ENCODE results near the gene PSD2.

The PSD2 gene

GRCh38 chr5:139763280-139763929 is 32.2 kb upstream of the PSD2 start:
- no peak for DNase-seq (ENCODE audit: low spot score)

DNA sequence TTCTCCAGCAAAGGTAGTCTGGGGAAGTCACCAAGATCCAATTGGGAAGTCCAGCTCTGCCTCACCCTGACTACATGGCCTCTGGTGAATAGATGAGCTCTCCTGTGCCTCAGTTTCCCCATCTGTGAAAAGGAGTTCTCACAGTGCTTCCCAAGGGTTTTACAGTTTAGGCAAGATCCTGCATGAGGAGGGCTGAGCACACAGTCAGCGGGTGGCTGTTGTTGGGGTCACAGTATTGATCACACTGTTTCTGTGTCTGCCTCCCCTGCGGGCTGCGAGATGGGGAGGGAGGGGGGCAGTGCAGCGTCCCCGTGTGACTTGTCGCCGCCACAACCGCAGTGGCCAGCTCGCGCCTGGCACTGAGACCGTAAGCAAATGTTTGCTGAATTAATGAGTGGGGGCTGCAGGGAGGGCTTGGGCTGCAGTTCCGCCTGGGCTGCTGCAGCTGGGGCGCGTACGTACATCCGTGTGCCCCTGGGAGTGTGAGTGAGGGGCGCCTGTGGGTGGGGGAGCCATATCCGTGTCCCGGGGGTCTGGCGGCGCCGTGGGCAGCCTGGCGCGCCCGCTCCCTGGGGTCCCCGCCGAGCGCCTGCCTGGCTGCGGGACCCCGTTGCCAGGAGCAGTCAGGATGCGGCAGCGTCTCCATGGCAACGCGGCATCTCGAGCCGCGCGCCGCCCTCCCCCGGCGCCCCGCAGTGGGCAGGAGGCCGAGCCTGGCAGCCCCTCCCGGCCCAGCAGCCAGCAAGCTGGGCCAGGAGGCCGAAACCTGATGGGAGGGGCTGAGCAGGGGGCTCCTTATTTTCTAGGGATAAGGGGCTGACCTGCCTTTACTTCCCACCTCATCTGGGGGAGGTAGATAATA is 31.4 kb upstream of the PSD2 start:
- DNase-seq (ENCODE audit: low spot score) = peak; percentile 82

GRCh38 chr5:139764886-139765408 is 30.7 kb upstream of the PSD2 start:
- DNase-seq (ENCODE audit: low spot score) = peak; percentile 50

DNA sequence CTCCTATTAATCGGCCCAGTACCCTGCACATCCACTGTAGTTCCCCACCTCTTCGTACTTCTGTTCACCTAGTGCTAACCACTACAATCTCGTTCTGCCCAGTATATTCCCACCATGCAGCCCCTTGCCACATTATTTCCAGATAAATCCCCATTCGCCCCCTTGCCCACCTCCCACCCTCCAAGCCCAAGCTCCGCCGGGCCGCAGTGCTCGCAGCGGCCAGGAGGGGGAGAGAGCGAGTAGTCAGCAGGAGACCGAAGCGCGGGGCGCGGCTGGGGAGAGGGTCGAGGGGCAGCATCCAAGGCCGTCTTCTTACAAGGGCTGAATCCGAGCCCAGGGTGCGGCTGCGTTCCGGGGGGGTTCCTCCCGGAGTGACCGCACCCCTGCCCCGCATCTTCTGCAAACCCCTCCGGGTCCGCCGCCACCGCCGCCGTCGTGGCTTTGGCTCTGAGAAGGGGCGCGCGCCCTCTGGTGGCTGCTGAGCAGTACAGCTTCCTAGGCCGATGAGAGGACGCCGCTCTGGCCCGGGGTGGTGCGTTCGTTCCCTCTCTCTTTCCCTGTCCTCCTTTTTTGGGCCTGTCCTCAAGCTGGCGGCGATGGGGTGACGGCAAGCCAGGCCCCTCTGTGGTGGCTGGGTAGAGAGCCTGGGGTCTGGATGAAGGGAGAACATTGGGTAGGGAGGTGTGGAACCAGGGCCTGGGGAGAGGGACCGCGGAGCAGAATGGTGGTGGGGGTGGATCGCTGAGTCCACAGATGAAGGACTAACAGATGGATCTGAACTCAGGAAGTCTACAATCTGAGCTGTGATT is 30.0 kb upstream of the PSD2 start:
- peak; percentile 81 for DNase-seq (ENCODE audit: low spot score)

DNA sequence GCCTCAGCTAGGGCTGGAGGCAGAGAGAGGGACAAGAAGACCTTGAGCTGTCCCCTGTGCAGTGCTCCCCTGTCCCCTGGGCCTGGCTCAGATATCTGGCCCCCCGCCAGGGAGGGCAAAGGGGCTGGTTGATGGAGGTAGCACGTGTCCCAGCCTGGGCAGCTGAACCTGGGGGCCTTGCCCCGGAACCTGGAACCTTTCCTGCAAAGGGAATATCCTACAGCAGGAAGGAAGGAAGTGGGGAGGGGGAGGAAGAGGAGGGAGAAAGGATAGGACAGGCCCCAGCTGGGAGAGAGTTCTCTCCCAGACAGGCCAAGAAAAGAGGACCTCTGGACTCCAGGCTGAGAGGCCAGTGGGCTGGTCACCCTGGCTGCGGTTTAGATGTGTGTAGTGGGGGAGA is 27.6 kb upstream of the PSD2 start:
- DNase-seq (ENCODE audit: low spot score) = no peak

GRCh38 chr5:139768807-139769465 is 26.7 kb upstream of the PSD2 start:
- no peak for DNase-seq (ENCODE audit: low spot score)

- DNase-seq (ENCODE audit: low spot score) = no peak
Measured at GRCh38 chr5:139769477-139769876, 26.1 kb upstream of the PSD2 start.

DNA sequence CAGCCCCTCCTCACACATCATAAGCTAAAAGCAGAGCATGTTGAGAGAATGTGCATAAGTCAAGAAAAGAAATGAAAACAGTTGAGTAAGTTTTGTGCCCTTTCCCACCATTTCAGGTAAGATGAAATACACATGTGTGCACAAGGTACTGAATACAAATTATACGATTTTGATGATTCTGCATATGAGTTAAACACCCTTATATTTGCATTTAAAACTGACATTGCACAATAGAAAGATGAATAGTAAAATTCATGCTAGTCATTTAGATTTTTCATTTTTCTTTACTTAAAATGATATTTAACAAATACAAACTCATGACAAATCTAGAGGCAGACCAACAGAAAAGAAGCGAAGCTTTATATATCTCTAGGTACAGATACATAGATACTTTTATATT is 24.9 kb upstream of the PSD2 start:
- DNase-seq (ENCODE audit: low spot score) = no peak

DNA sequence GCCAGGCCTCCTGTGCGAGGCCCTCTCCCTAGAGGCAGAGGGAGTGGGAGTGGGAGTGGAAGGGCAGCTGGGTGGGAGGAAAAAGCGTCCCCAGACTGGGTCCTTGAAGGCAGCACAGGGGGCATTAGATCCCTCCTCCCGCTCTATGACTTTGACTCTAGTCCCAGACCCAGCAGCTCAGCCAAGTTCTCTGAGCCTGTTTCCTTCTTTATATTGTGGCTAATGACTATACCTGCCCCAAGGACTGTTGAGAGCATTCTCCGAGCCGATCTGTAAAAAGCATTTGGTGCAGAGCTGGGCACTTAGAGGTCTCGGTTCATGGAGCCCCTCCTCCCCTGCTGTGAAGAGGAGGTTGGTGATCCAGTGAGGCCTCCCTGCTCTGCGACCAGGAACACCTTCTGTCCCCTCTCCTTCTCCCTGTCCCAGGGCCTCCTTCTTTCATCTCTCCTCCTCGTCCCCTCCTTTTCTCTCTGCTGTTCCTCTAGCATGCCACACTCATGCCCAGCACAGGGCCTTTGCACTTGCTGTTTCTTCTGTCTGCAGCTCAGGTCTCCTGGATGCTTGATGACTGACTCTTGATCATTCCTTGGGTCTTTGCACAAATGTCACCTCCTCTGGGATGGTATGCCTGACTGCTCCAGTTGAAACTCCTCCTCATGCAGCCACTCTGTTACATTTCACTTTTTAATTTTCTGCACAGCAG is 23.4 kb upstream of the PSD2 start:
- no peak for DNase-seq (ENCODE audit: low spot score)

DNA sequence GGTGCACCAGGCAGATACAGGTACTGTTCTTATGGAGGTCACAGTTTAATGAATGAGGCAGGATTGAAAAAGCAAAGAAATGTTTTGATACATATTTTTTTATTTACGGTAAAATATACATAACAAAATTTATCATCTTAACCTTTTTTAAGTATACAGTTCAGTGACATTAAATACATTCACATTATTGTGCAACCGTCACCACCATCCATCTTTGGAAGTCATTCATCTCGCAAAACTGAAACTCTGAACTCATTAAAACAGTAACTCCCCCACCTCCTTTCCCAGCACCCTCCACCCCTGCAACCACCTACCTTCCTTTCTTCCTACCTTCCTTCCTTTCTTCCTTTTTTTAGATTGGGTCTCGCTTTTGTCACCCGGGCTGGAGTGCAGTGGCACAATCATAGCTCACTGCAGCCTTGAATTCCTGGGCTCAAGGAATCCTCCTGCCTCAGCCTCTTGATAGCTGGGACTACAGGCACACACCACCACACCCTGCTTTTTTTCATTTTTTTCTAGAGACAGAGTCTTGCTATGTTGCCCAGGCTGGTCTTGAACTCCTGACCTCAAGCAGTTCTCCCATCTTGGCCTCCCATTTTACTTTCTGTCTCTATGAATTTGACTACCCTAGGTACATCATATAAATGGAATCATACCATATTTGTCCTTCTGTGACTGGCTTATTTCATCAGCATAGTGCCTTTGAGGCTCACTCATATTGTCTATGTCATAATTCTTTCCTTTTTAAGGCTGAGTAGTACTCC is 22.5 kb upstream of the PSD2 start:
- DNase-seq (ENCODE audit: low spot score) = no peak

DNA sequence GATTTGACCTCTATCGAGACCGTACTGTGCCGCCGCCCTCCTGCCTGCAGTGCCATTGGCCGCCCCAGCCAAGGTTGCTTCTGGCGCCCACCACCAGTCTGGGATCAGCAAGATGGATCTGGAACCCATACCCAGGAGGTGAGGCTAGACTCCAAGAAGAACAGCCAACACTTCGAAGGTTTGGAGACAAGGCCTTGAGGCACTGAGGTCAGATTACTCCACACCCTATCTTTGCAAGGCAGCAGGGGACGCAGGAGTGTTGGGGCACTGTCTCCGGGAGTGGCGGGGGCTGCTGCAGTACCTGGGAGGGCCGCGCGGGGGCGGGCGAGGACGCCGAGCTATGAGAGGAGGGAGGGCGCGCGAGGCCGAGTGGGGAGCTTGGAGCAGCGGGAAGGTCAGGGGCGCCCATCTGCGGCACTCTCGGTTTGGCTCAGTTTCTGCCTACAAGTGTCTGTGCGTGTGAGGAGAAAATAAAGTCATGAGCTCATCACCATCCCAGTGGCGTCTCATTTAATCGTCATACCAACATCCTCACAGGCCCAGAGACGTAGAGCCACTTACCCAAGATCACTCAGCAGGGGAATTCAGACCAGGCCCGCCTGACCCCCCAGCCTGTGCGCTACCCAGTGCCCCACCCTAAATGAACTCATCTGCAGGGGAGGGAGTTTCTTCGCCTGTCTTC is 20.5 kb upstream of the PSD2 start:
- DNase-seq (ENCODE audit: low spot score) = no peak

DNA sequence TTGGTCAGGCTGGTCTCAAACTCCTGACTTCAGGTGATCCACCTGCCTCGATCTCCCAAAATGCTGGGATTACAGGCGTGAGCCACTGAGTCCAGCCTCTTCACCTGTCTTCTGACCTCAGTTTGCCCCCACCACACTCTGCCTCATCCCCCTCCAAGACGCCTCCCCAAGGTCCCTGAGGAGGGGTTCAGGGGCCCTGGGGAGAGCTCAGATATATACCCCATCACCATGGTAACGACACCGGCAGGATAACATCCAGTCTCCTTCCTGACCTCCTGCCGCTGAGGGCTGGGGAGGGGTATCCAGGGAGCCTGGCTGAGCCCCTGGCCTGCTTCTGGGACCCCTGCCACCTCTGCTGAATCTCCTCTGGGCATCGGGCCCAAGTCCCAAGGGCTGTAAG is 19.7 kb upstream of the PSD2 start:
- no peak for DNase-seq (ENCODE audit: low spot score)

DNA sequence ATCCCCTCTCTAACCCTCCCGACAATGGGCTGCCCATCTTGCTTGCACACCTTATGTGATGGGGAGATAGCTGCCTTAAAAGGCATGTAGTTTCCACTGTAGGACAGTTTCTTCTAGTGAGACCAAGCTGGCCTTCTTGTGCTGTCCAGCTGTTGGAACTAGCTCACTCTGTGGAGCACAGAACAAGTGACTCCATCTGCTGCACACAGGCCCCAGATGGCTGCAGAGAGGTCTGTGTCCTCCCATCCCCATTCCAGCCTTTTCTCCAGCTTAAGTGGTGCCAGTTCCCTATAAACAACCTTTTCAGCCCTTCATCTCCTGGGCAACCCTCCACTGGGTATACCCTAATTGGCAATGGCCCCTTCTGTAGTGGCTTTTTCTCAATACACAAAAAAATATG is 18.7 kb upstream of the PSD2 start:
- no peak for DNase-seq (ENCODE audit: low spot score)

DNA sequence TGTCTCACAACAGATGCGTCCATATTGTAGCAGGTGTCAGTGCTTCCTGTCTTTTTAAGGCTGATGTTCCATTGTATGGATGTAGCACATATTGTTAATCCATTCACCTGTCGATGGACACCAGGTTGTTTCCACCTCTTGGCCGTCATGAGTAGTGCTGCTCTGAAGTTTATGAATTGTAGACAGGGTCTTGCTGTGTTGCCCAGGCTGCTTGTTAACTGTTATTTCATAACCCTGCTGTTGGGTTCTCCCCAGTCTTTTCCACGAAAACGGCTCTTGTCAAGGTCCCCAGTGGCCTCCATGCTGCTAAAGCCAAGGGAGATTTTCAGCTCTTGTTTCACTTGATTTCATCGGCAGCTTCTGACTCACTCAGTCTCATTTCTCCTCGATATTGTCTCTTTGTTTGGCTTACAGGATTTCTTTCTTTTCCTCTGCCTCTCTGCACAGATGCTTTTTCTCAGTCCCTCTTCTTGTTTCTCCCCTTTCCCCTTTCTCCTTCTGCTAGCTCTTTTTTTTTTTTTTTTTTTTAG is 12.1 kb upstream of the PSD2 start:
- no peak for DNase-seq (ENCODE audit: low spot score)

- no peak for DNase-seq (ENCODE audit: low spot score)
Measured at GRCh38 chr5:139784488-139784887, 11.1 kb upstream of the PSD2 start.

DNA sequence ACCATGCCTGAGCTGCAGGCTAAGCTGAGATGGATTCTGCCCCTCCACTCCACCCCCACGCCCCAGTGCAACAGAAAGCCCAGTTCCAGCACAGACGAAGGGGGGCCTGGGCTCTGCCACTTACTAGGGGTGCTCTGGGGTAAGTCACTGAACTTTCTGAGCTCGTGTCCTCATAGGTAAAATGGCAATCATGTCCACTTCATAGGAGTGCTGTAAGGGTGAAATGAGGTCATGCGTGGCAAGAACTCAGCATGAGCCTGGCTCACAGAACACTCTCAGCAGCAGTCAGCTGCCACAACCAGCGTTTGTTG is 8.4 kb upstream of the PSD2 start:
- DNase-seq (ENCODE audit: low spot score) = peak; percentile 92

- DNase-seq (ENCODE audit: low spot score) = no peak
Measured at GRCh38 chr5:139787568-139788293, 7.9 kb upstream of the PSD2 start.

- DNase-seq (ENCODE audit: low spot score) = peak; percentile 94
Measured at GRCh38 chr5:139788294-139788910, 7.2 kb upstream of the PSD2 start.
